PFSK-1 (cell line): ENCODE results near the gene PIEZO1.

ENCODE experiments used
- FOXP2 ChIP-seq: optimal IDR thresholded peaks from 2 replicates; pipeline ENCODE3; 2011; ENCODE audit warnings: borderline replicate concordance, control low read depth, inconsistent platforms; ENCODE audit not compliant: insufficient read depth; ENCODE audit errors: extremely low read length, extremely low read depth
- POLR2AphosphoS5 ChIP-seq: IDR thresholded peaks from 2 replicates; pipeline ENCODE4 v1.6.1; 2012; ENCODE audit warnings: low read depth, mild to moderate bottlenecking, control low read depth, low read length, moderate library complexity
- SIN3A ChIP-seq: IDR thresholded peaks from 2 replicates; pipeline ENCODE4 v1.6.1; 2012; ENCODE audit warnings: mild to moderate bottlenecking, low read length, moderate library complexity, borderline replicate concordance; ENCODE audit not compliant: insufficient read depth
- TAF1 ChIP-seq: IDR thresholded peaks from 2 replicates; pipeline ENCODE4 v1.6.1; 2012; ENCODE audit warnings: low read length, control low read depth, borderline replicate concordance; ENCODE audit not compliant: insufficient read depth
- TF ChIP-seq, protein P1 (sequence below), 2 experiments: IDR thresholded peaks; 2 replicates each; pipeline versions ENCODE4 v1.6.1 to v1.8.0; 2011 to 2012; ENCODE audit warnings: low read depth in 2 of 2, low read length in 2 of 2, control low read depth in 1 of 2, inconsistent platforms in 1 of 2, mild to moderate bottlenecking in 1 of 2, moderate library complexity in 1 of 2; ENCODE audit not compliant: insufficient read depth in 1 of 2

- TF ChIP-seq TAF1 (no peak), POLR2AphosphoS5 (no peak), SIN3A (no peak), FOXP2 (no peak)
- TF ChIP-seq, protein P1, sequence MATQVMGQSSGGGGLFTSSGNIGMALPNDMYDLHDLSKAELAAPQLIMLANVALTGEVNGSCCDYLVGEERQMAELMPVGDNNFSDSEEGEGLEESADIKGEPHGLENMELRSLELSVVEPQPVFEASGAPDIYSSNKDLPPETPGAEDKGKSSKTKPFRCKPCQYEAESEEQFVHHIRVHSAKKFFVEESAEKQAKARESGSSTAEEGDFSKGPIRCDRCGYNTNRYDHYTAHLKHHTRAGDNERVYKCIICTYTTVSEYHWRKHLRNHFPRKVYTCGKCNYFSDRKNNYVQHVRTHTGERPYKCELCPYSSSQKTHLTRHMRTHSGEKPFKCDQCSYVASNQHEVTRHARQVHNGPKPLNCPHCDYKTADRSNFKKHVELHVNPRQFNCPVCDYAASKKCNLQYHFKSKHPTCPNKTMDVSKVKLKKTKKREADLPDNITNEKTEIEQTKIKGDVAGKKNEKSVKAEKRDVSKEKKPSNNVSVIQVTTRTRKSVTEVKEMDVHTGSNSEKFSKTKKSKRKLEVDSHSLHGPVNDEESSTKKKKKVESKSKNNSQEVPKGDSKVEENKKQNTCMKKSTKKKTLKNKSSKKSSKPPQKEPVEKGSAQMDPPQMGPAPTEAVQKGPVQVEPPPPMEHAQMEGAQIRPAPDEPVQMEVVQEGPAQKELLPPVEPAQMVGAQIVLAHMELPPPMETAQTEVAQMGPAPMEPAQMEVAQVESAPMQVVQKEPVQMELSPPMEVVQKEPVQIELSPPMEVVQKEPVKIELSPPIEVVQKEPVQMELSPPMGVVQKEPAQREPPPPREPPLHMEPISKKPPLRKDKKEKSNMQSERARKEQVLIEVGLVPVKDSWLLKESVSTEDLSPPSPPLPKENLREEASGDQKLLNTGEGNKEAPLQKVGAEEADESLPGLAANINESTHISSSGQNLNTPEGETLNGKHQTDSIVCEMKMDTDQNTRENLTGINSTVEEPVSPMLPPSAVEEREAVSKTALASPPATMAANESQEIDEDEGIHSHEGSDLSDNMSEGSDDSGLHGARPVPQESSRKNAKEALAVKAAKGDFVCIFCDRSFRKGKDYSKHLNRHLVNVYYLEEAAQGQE (IDR thresholded peaks at IDR 0.05; ENCODE audit: insufficient read depth in 1 of 2, low read depth in 2 of 2, low read length in 2 of 2), result no peak
These were observed 30.7 kb downstream of the PIEZO1 start for GRCh38 chr16:88754109-88754911.
